ENCODE measurements around the gene IKZF1. TPM values are rescaled to one million over a fixed set of nuclear protein-coding genes. Genes with fewer than 3 reads are reported as not detected.

The IKZF1 gene
- total and polyA plus RNA-seq, 4 donors, result 4.0 to 37.8 (median 18.5) TPM

DNA sequence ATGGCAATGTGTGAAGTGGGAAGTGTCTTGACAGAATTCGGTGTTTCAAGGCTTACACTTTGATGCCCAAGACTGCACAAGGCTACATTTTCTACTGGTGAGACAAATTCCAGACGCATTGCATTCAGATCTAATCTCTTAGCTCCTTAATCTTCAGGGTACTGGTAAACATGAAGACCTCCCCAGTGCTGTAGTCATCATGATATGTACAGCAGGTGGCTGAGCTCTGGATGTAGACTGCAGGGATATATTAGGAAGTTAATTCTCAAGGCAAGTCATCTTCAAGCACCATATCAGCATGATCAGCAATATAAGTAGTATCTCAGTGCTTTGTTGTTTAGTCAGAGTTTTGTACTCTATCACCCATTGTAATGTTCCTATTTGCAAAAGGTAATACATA lies 61.8 kb downstream of the IKZF1 start:
- no peak for ATAC-seq (ENCODE audit: insufficient read depth, low FRiP score)
- no peaks in the 10 kb centered on the region for H3K4me1 ChIP-seq (ENCODE audit: control insufficient read depth in 5 of 5, insufficient read depth in 5 of 5, low read length in 5 of 5)
- no peak overlapping the region for H3K27ac ChIP-seq (ENCODE audit: low read depth in 1 of 2, low read length in 1 of 2)
- H3K4me3 ChIP-seq, result no peak overlapping the region
- TF ChIP-seq CTCF (IDR thresholded peaks at IDR 0.05; ENCODE audit: control extremely low read depth, extremely low read depth), result no peak
- WGBS, 2 donors, result 64 to 65% methylated on average over 2 of the region's 2 CpGs
- no peak overlapping the region for H3K9ac ChIP-seq (ENCODE audit: insufficient read depth in 1 of 2, low read length in 2 of 2)
- peaks cover 0 to 3% (median 0%) of the 10 kb centered on the region in 3 donors for H3K27me3 ChIP-seq (ENCODE audit: control insufficient read depth in 3 of 3, insufficient read depth in 3 of 3, low read length in 2 of 3)
- H3K9me3 ChIP-seq (ENCODE audit: control insufficient read depth in 4 of 4, insufficient read depth in 3 of 4, low read length in 3 of 4), result peaks cover 0 to 2% (median 0%) of the 10 kb centered on the region in 4 donors
- H3K36me3 ChIP-seq (ENCODE audit: control insufficient read depth in 4 of 4, insufficient read depth in 4 of 4, low read length in 4 of 4), result peaks cover 0 to under 1% (median 0%) of the 10 kb centered on the region in 4 donors
- DNase-seq, result no peak

GRCh38 chr7:50367100-50367499 lies 62.6 kb downstream of the IKZF1 start:
- TF ChIP-seq CTCF (IDR thresholded peaks at IDR 0.05; ENCODE audit: control extremely low read depth, extremely low read depth), result no peak
- Histone ChIP-seq H3K36me3 (ENCODE audit: control insufficient read depth in 4 of 4, insufficient read depth in 4 of 4, low read length in 4 of 4) (peaks cover 0 to 2% (median 0%) of the 10 kb centered on the region in 4 donors), H3K27ac (ENCODE audit: low read depth in 1 of 2, low read length in 1 of 2) (no peak overlapping the region), H3K4me1 (ENCODE audit: control insufficient read depth in 5 of 5, insufficient read depth in 5 of 5, low read length in 5 of 5) (no peaks in the 10 kb centered on the region), H3K4me3 (no peak overlapping the region), H3K27me3 (ENCODE audit: control insufficient read depth in 3 of 3, insufficient read depth in 3 of 3, low read length in 2 of 3) (peaks cover 0 to 3% (median 0%) of the 10 kb centered on the region in 3 donors), H3K9me3 (ENCODE audit: control insufficient read depth in 4 of 4, insufficient read depth in 3 of 4, low read length in 3 of 4) (peaks cover 0 to 2% (median 0%) of the 10 kb centered on the region in 4 donors), H3K9ac (ENCODE audit: insufficient read depth in 1 of 2, low read length in 2 of 2) (no peak overlapping the region)
- DNase-seq (no peak), ATAC-seq (ENCODE audit: insufficient read depth, low FRiP score) (no peak)
- 79 to 80% methylated on average over 2 of the region's 2 CpGs for WGBS, 2 donors

DNA sequence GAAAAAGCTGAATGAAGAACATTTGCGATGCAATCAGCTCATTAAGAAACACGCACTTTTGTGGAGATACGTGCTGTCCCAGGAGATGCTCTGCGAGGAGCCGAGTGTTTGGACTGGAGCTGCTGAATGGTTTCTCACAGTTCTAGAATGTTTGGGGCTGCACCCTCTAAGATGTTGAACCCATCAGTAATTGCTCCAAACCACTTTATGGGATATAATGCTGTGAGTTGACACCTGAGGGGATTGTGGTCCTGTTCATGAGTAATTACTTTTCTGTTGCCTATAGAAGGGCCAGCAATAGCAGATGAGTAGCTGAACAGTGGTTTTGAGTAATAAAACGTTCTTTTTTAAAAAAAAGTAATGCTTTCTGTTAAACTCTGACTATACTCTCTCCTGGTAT lies 63.1 kb downstream of the IKZF1 start:
- Histone ChIP-seq H3K36me3 (ENCODE audit: control insufficient read depth in 4 of 4, insufficient read depth in 4 of 4, low read length in 4 of 4) (peaks cover 0 to 2% (median 0%) of the 10 kb centered on the region in 4 donors), H3K9me3 (ENCODE audit: control insufficient read depth in 4 of 4, insufficient read depth in 3 of 4, low read length in 3 of 4) (peaks cover 0 to 2% (median 0%) of the 10 kb centered on the region in 4 donors), H3K27ac (ENCODE audit: low read depth in 1 of 2, low read length in 1 of 2) (no peak overlapping the region), H3K4me1 (ENCODE audit: control insufficient read depth in 5 of 5, insufficient read depth in 5 of 5, low read length in 5 of 5) (no peaks in the 10 kb centered on the region), H3K9ac (ENCODE audit: insufficient read depth in 1 of 2, low read length in 2 of 2) (no peak overlapping the region), H3K27me3 (ENCODE audit: control insufficient read depth in 3 of 3, insufficient read depth in 3 of 3, low read length in 2 of 3) (peaks cover 0 to 3% (median 0%) of the 10 kb centered on the region in 3 donors), H3K4me3 (no peak overlapping the region)
- 84 to 86% methylated on average over 6 of the region's 6 CpGs for WGBS, 2 donors
- no peak for DNase-seq
- ATAC-seq (ENCODE audit: insufficient read depth, low FRiP score), result no peak
- no peak for TF ChIP-seq CTCF (IDR thresholded peaks at IDR 0.05; ENCODE audit: control extremely low read depth, extremely low read depth)

GRCh38 chr7:50368366-50368765 lies 63.9 kb downstream of the IKZF1 start:
- DNase-seq (no peak), ATAC-seq (ENCODE audit: insufficient read depth, low FRiP score) (no peak)
- WGBS, 2 donors, result 82 to 92% methylated on average over 4 of the region's 4 CpGs
- Histone ChIP-seq H3K27ac (ENCODE audit: low read depth in 1 of 2, low read length in 1 of 2) (no peak overlapping the region), H3K9ac (ENCODE audit: insufficient read depth in 1 of 2, low read length in 2 of 2) (no peak overlapping the region), H3K27me3 (ENCODE audit: control insufficient read depth in 3 of 3, insufficient read depth in 3 of 3, low read length in 2 of 3) (peaks cover 0 to 3% (median 0%) of the 10 kb centered on the region in 3 donors), H3K4me3 (no peak overlapping the region), H3K36me3 (ENCODE audit: control insufficient read depth in 4 of 4, insufficient read depth in 4 of 4, low read length in 4 of 4) (peaks cover 0 to 2% (median 0%) of the 10 kb centered on the region in 4 donors), H3K4me1 (ENCODE audit: control insufficient read depth in 5 of 5, insufficient read depth in 5 of 5, low read length in 5 of 5) (no peaks in the 10 kb centered on the region), H3K9me3 (ENCODE audit: control insufficient read depth in 4 of 4, insufficient read depth in 3 of 4, low read length in 3 of 4) (peaks cover 0 to 2% (median 0%) of the 10 kb centered on the region in 4 donors)
- no peak for TF ChIP-seq CTCF (IDR thresholded peaks at IDR 0.05; ENCODE audit: control extremely low read depth, extremely low read depth)

Data from lung (tissue), 12 donors.